Measurements from ENCODE around the gene WDR62.
"Not testable (repeated sequence)": the region's sequence is repeated elsewhere in the genome, so short reads cannot be mapped to it uniquely, and the experiment has no call there.

WDR62 gene

GRCh38 chr19:36032251-36033104, 22.2 kb upstream of the WDR62 start, which contains the start of gene CLIP3:
Gene CLIP3, minus strand, starts transcription at chr19:36032873. Its CDS starts 516 bp downstream, at chr19:36032357.
- peak; percentile 82 to 98 (median 87) for DNase-seq
- intact Hi-C loops (cut with DNase I): no loop called here

- intact Hi-C loops (cut with DNase I): no loop called here
These were observed 14.2 kb upstream of the WDR62 start for GRCh38 chr19:36040495-36040894.

GRCh38 chr19:36041092-36041491, 13.6 kb upstream of the WDR62 start:
- intact Hi-C loops (cut with DNase I); DNase-seq: not testable (repeated sequence)

More at GRCh38 chr19:36040495-36040894, 14.2 kb upstream of the WDR62 start:
- DNase-seq: no peak

GRCh38 chr19:36041831-36042230, 12.9 kb upstream of the WDR62 start:
- DNase-seq: no peak
- intact Hi-C loops (cut with DNase I): no loop called here

- intact Hi-C loops (cut with DNase I): no loop called here
These were observed 10.7 kb upstream of the WDR62 start for GRCh38 chr19:36043952-36044351.

GRCh38 chr19:36046443-36047050, 8.2 kb upstream of the WDR62 start:
- DNase-seq: peak in 2 of 10 donors; percentile 40 to 48
- intact Hi-C loops (cut with DNase I): no loop called here

More at GRCh38 chr19:36043952-36044351, 10.7 kb upstream of the WDR62 start:
- DNase-seq: peak in 1 of 10 donors; percentile 33

- intact Hi-C loops (cut with DNase I): no loop called here
- DNase-seq: no peak
These were observed 6.9 kb upstream of the WDR62 start for GRCh38 chr19:36047835-36048234.

- DNase-seq: peak in 1 of 10 donors; percentile 1
- intact Hi-C loops (cut with DNase I): no loop called here
These were observed 5.5 kb upstream of the WDR62 start for GRCh38 chr19:36049080-36049698.

- peak in 4 of 10 donors; percentile 18 to 67 (median 34) for DNase-seq
- intact Hi-C loops (cut with DNase I): loop anchor here (5.0 kb wide), 1 partner anchor 54 kb away; the partner anchor contains the start of gene SDHAF1
These were observed 3.5 kb upstream of the WDR62 start for GRCh38 chr19:36051236-36051635.

- DNase-seq: no peak
- intact Hi-C loops (cut with DNase I): loop anchor here (5.0 kb wide), 1 partner anchor 54 kb away; the partner anchor contains the start of gene SDHAF1
These were observed 3.1 kb upstream of the WDR62 start for GRCh38 chr19:36051637-36052036.

- DNase-seq: peak; percentile 98 to 100 (median 99)
- intact Hi-C loops (cut with DNase I): loop anchor here (5.0 kb wide), 1 partner anchor 57 kb away; the partner anchor contains the start of gene SDHAF1
These were observed 471 bp upstream of the WDR62 start, which contains the start of gene THAP8 for GRCh38 chr19:36054119-36054732. Gene THAP8, minus strand, starts transcription at chr19:36054285. Its CDS starts 68 bp downstream, at chr19:36054217.

GRCh38 chr19:36058481-36059179, 3.9 kb downstream of the WDR62 start:
- no peak for DNase-seq
- intact Hi-C loops (cut with DNase I): no loop called here

- DNase-seq: no peak
- intact Hi-C loops (cut with DNase I): no loop called here
These were observed 4.6 kb downstream of the WDR62 start for GRCh38 chr19:36059180-36059910.

GRCh38 chr19:36060430-36060829, 5.7 kb downstream of the WDR62 start:
- peak; percentile 54 to 97 (median 80) for DNase-seq
- intact Hi-C loops (cut with DNase I): loop anchor here (1.0 to 5.0 kb wide), 4 partner anchors 37 to 110 kb away; partner anchors contain the start of gene POLR2I

GRCh38 chr19:36061367-36061766, 6.7 kb downstream of the WDR62 start:
- DNase-seq: no peak
- intact Hi-C loops (cut with DNase I): loop anchor here (5.0 kb wide), 2 partner anchors 36 to 66 kb away; no protein-coding TSS in a partner anchor

GRCh38 chr19:36064826-36065225, 10.1 kb downstream of the WDR62 start:
- DNase-seq: peak in 1 of 10 donors; percentile 27
- intact Hi-C loops (cut with DNase I): loop anchor here (5.0 kb wide), 2 partner anchors 32 to 62 kb away; no protein-coding TSS in a partner anchor

- peak in 2 of 10 donors; percentile 57 to 69 for DNase-seq
- intact Hi-C loops (cut with DNase I): no loop called here
These were observed 13.0 kb downstream of the WDR62 start for GRCh38 chr19:36067681-36068080.

- intact Hi-C loops (cut with DNase I): not testable (repeated sequence)
- peak in 2 of 10 donors; percentile 54 to 62 for DNase-seq
These were observed 14.3 kb downstream of the WDR62 start for GRCh38 chr19:36068810-36069499.

Measured in posterior cingulate gyrus (tissue), 11 donors.